H1 (cell line): Measurements from ENCODE around the gene ZNF200. TPM values are rescaled to one million over a fixed set of nuclear protein-coding genes. Genes with fewer than 3 reads are reported as not detected.

ENCODE experiments used
- CTCF ChIA-PET: fragments of 300-600 bp; sonication (Branson Sonifier 250); formaldehyde crosslinking; loops from one replicate; lab custom pipeline; 2021; ENCODE audit not compliant: partially characterized antibody; lab: Charles Lee
- POLR2A ChIA-PET: fragments of 300-600 bp; sonication (Branson Sonifier 250); formaldehyde crosslinking; loops from one replicate; lab custom pipeline; 2021; ENCODE audit warnings: inconsistent platforms; ENCODE audit not compliant: partially characterized antibody; lab: Charles Lee
- DNase-seq, 2 experiments: peaks; one replicate each; pipeline versions ENCODE4 v3.0.0 to v3.0.0-alpha.2; 2010 to 2022; ENCODE audit warnings: low spot score in 2 of 2, low read depth in 1 of 2, mixed read lengths in 1 of 2
- FAIRE-seq: peaks from 2 replicates; lab custom pipeline; 2011; peaks lifted over from hg19 to GRCh38; lab: Jason Lieb, UNC
- H2AFZ ChIP-seq: 2 replicates; pipeline ENCODE4 v1.8.1; 2012; ENCODE audit warnings: low read length, inconsistent platforms
- H2AK5ac ChIP-seq: 2 replicates; pipeline ENCODE4 v1.6.1; 2013; ENCODE audit warnings: low read depth, low read length
- H2BK120ac ChIP-seq: replicated peaks from 2 replicates; pipeline ENCODE3; 2013; ENCODE audit warnings: low read depth, low read length, inconsistent platforms
- H2BK12ac ChIP-seq: 2 replicates; pipeline ENCODE4 v1.6.1; 2013; ENCODE audit warnings: low read depth, low read length
- H2BK15ac ChIP-seq: 2 replicates; pipeline ENCODE4 v1.6.1; 2013; ENCODE audit warnings: low read length
- H2BK20ac ChIP-seq: 2 replicates; pipeline ENCODE4 v1.6.1; 2013; ENCODE audit warnings: low read length
- H2BK5ac ChIP-seq: 2 replicates; pipeline ENCODE4 v1.6.1; 2013; ENCODE audit warnings: low read depth, low read length
- H3K14ac ChIP-seq: 2 replicates; pipeline ENCODE4 v1.6.1; 2013; ENCODE audit warnings: inconsistent platforms; ENCODE audit not compliant: insufficient read length
- H3K18ac ChIP-seq: 2 replicates; pipeline ENCODE4 v1.6.1; 2013; ENCODE audit warnings: low read length; ENCODE audit errors: extremely low read depth
- H3K23ac ChIP-seq: 2 replicates; pipeline ENCODE4 v1.6.1; 2013; ENCODE audit warnings: inconsistent platforms; ENCODE audit not compliant: insufficient read length
- H3K23me2 ChIP-seq: 2 replicates; pipeline ENCODE4 v1.6.1; 2013; ENCODE audit warnings: low read depth, low read length
- H3K27ac ChIP-seq: 2 replicates; pipeline ENCODE4 v1.6.1; 2011; ENCODE audit warnings: low read depth, low read length, inconsistent platforms
- H3K27me3 ChIP-seq, 4 experiments: replicated peaks in 1 of 4; 1 replicate in 1 of 4; 2 replicates in 3 of 4; pipeline versions ENCODE4 v1.6.1 to v1.8.1; 2011 to 2013; ENCODE audit warnings: low read length in 3 of 4, mild to moderate bottlenecking in 3 of 4, inconsistent platforms in 2 of 4, mixed read lengths in 2 of 4, moderate library complexity in 1 of 4; ENCODE audit not compliant: control insufficient read depth in 3 of 4, insufficient read depth in 3 of 4; ENCODE audit errors: extremely low read depth in 1 of 4
- H3K36me3 ChIP-seq, 4 experiments: 2 replicates each; pipeline versions ENCODE4 v1.6.1 to v1.8.1; 2011 to 2013; ENCODE audit warnings: mild to moderate bottlenecking in 4 of 4, low read length in 3 of 4, moderate library complexity in 2 of 4, control low read depth in 1 of 4, inconsistent platforms in 1 of 4; ENCODE audit not compliant: insufficient read depth in 4 of 4, control insufficient read depth in 2 of 4
- H3K4ac ChIP-seq: replicated peaks from 2 replicates; pipeline ENCODE3; 2013; ENCODE audit warnings: low read length, low read depth, mixed read lengths, inconsistent platforms; ENCODE audit not compliant: insufficient read length
- H3K4me1 ChIP-seq, 4 experiments: replicated peaks in 1 of 4; 1 replicate in 1 of 4; 2 replicates in 3 of 4; pipeline versions ENCODE4 v1.6.1 to v1.8.1; 2011 to 2013; ENCODE audit warnings: low read length in 3 of 4, inconsistent platforms in 2 of 4, mixed read lengths in 1 of 4; ENCODE audit not compliant: insufficient read depth in 4 of 4, control insufficient read depth in 3 of 4
- H3K4me2 ChIP-seq, 2 experiments: 2 replicates each; pipeline versions ENCODE4 v1.6.1 to v1.8.1; 2011 to 2013; ENCODE audit warnings: low read depth in 2 of 2, low read length in 2 of 2, control low read depth in 1 of 2, inconsistent platforms in 1 of 2, mild to moderate bottlenecking in 1 of 2; ENCODE audit not compliant: insufficient read depth in 1 of 2
- H3K4me3 ChIP-seq, 4 experiments: fragments of 200-600, 300-600 bp in 1 of 4; sonication (generic), shearing (Covaris generic), sonication (Bioruptor Twin) in 1 of 4; 2 replicates each; pipeline versions ENCODE4 v1.5.1 to v1.8.1; 2011 to 2016; ENCODE audit warnings: low read length in 4 of 4, low read depth in 3 of 4, control low read depth in 2 of 4, inconsistent platforms in 2 of 4, mild to moderate bottlenecking in 2 of 4, mixed read lengths in 1 of 4, moderate library complexity in 1 of 4; ENCODE audit not compliant: insufficient read depth in 2 of 4; ENCODE audit errors: extremely low read depth in 1 of 4
- H3K56ac ChIP-seq: replicated peaks from 2 replicates; pipeline ENCODE3; 2013; ENCODE audit warnings: low read depth, mild to moderate bottlenecking, mixed read lengths, low read length, inconsistent platforms; ENCODE audit not compliant: insufficient read length
- H3K79me1 ChIP-seq: 2 replicates; pipeline ENCODE4 v1.6.1; 2013; ENCODE audit warnings: low read depth, low read length, control low read depth
- H3K79me2 ChIP-seq, 2 experiments: 2 replicates each; pipeline versions ENCODE4 v1.6.1 to v1.8.1; 2012 to 2013; ENCODE audit warnings: low read length in 2 of 2, mild to moderate bottlenecking in 2 of 2, inconsistent platforms in 1 of 2; ENCODE audit not compliant: insufficient read depth in 2 of 2, control insufficient read depth in 1 of 2
- H3K9ac ChIP-seq, 4 experiments: replicated peaks in 1 of 4; 1 replicate in 1 of 4; 2 replicates in 3 of 4; pipeline versions ENCODE4 v1.6.1 to v1.8.1; 2011 to 2013; ENCODE audit warnings: low read depth in 3 of 4, low read length in 3 of 4, control low read depth in 2 of 4, mild to moderate bottlenecking in 2 of 4, moderate library complexity in 2 of 4, inconsistent platforms in 1 of 4; ENCODE audit errors: extremely low read depth in 1 of 4
- H3K9me3 ChIP-seq, 2 experiments: 2 replicates each; pipeline versions ENCODE4 v1.6.1 to v1.8.1; 2012 to 2013; ENCODE audit warnings: mild to moderate bottlenecking in 2 of 2, moderate library complexity in 2 of 2, control low read depth in 1 of 2, inconsistent platforms in 1 of 2, low read depth in 1 of 2, low read length in 1 of 2, mixed read lengths in 1 of 2; ENCODE audit not compliant: insufficient read depth in 2 of 2
- H4K20me1 ChIP-seq, 2 experiments: replicated peaks in 1 of 2; 2 replicates each; pipeline versions ENCODE3 to v1.8.1; 2011 to 2013; ENCODE audit warnings: inconsistent platforms in 2 of 2, low read length in 2 of 2, mild to moderate bottlenecking in 1 of 2; ENCODE audit not compliant: insufficient read depth in 2 of 2, control insufficient read depth in 1 of 2
- H4K5ac ChIP-seq: 2 replicates; pipeline ENCODE4 v1.6.1; 2013; ENCODE audit warnings: low read length, low read depth, mixed read lengths, inconsistent platforms; ENCODE audit not compliant: insufficient read length
- H4K8ac ChIP-seq: 2 replicates; pipeline ENCODE4 v1.8.0; 2013; ENCODE audit warnings: mild to moderate bottlenecking, moderate library complexity, low read length, inconsistent platforms; ENCODE audit not compliant: insufficient read depth; ENCODE audit errors: extremely low read depth
- H4K91ac ChIP-seq: replicated peaks from 2 replicates; pipeline ENCODE3; 2013; ENCODE audit warnings: low read length, mixed read lengths, inconsistent platforms; ENCODE audit not compliant: insufficient read length
- EZH2 ChIP-seq: fragments of 200-600 bp; sonication (generic); IDR thresholded peaks from 2 replicates; pipeline ENCODE4 v1.7.1; 2012; ENCODE audit warnings: low read depth, mild to moderate bottlenecking, moderate library complexity, low read length, inconsistent platforms; ENCODE audit not compliant: severe bottlenecking
- NANOG ChIP-seq: IDR thresholded peaks from 2 replicates; pipeline ENCODE4 v1.6.1; 2011; ENCODE audit warnings: low read length, low read depth, mild to moderate bottlenecking, inconsistent platforms; ENCODE audit not compliant: insufficient read depth, poor library complexity, severe bottlenecking
- TAF7 ChIP-seq: optimal IDR thresholded peaks from 2 replicates; pipeline ENCODE3; 2011; ENCODE audit warnings: low read depth, mild to moderate bottlenecking, inconsistent platforms, low read length, moderate library complexity, borderline replicate concordance
- TBP ChIP-seq: IDR thresholded peaks from 2 replicates; pipeline ENCODE4 v1.6.1; 2011; ENCODE audit warnings: low read depth, low read length, improper control_type of control experiment
- WGBS, 2 experiments: shearing (Covaris generic) in 1 of 2; methylation state at CpG; one replicate each; pipeline versions ENCODE4 v1.1.6 to v1.1.7; 2013 to 2015; ENCODE audit warnings: low lambda C conversion rate in 2 of 2, mixed read lengths in 2 of 2, inconsistent platforms in 1 of 2, low coverage in 1 of 2, missing lambda C conversion rate in 1 of 2; ENCODE audit not compliant: insufficient replicate concordance in 2 of 2, insufficient coverage in 1 of 2, insufficient read length in 1 of 2; ENCODE audit errors: extremely low coverage in 1 of 2, missing lambda C conversion rate in 1 of 2; 5-methylcytosine and 5-hydroxymethylcytosine counted together
- polyA plus RNA-seq, 7 experiments: library from polyadenylated mRNA; depleted of rRNA in 3 of 7; stranded (reverse) in 5 of 7; unstranded in 2 of 7; fragments of >200 nt in 5 of 7; fragments of 200-250 nt in 2 of 7; gene quantifications; 1 replicate in 5 of 7; 2 replicates in 1 of 7; 4 replicates in 1 of 7; pipeline versions ENCODE4 v1.2.1 to v1.2.3, GENCODE V29; 2011 to 2013; ENCODE audit warnings: missing spikeins in 2 of 7, mixed read lengths in 2 of 7
- total RNA-seq: library from RNA; stranded (reverse); fragmentation: NEBNext Ultra II Directional; extraction: Animal tissue kit (Norgen Biotek cat#: 25700); gene quantifications from 2 replicates; pipeline ENCODE4 v1.2.1, GENCODE V29; 2021

ZNF200 gene
- total and polyA plus RNA-seq, 2 of the 8 experiments (the other 6 are each of a cell fraction or from before 2014, with no cell fraction given): 2.7 to 9.9 TPM

DNA sequence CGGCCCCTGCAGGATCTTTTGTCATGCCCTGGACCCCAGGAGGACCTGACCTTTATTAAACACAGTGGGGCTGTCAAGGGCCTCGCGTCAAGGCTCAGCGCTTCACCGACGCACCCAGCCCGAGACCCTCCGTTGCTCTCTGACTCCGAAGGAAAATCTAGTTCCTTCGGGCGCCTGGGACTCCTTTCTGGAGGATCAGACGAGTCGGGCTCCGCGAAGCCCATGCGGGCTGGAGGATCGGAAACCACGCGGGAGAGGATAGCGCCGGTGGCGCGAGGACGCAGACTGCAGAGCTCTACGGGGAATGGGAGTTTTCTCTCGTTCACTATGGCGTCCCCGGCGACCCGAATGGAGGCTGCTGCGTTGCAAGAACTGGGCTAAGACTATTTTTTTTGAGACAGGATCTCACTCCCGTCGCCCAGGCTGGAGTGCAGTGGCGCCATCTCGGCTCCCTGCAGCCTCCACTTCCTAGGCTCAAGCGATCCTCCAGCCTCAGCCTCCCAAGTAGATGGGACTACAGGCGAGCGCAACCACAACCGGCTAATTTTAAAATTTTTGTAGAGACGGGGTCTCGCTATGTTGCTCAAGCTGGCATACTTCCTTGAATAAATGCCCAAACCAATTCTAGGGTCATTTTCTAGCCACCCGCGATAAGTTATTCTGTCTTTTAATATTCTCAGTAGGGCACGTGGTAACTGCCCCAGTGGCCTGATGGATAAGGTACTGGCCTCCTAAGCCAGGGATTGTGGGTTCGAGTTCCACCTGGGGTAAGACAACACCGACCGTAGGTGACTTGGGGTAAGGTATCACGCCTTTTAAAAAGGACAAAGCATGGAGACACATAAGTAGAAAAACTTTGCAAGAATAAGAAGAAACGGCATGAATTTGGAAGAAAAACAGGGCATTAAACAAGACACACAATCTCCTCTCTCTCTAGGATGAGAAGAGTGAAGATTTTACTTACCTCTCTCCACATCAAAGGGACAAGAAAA is 41.4 kb downstream of the ZNF200 start:
- no peak overlapping the region; a peak in 1 of 4 replicates for H3K4me2 ChIP-seq
- no peak overlapping the region for H2BK20ac ChIP-seq
- H3K9ac ChIP-seq: no peak overlapping the region
- no peak overlapping the region for H4K5ac ChIP-seq
- peak; percentile 55; the same call in 1 of the 2 replicates for TF ChIP-seq TBP
- no peak for TF ChIP-seq NANOG
- TF ChIP-seq TAF7: no peak
- no peak for TF ChIP-seq EZH2
- H3K79me2 ChIP-seq: no peaks in the 10 kb centered on the region
- peaks cover 17% of the 10 kb centered on the region for H3K23me2 ChIP-seq
- no peaks in the 10 kb centered on the region for H3K36me3 ChIP-seq
- no peak for FAIRE-seq
- H2BK12ac ChIP-seq: no peak overlapping the region
- H4K8ac ChIP-seq: no peak overlapping the region; the same call in 1 of the 2 replicates
- H3K9me3 ChIP-seq: no peaks in the 10 kb centered on the region; a peak in 1 of 4 replicates
- no peak overlapping the region for H3K23ac ChIP-seq
- no peak overlapping the region for H3K18ac ChIP-seq
- peaks cover 0 to 5% (median 0%) of the 10 kb centered on the region in 4 experiments; a peak in 2 of 7 replicates for H3K4me1 ChIP-seq
- no peaks in the 10 kb centered on the region for H4K20me1 ChIP-seq
- no peak overlapping the region for H3K14ac ChIP-seq
- no peak overlapping the region for H3K4ac ChIP-seq
- H2AK5ac ChIP-seq: no peak overlapping the region
- H2BK15ac ChIP-seq: no peak overlapping the region
- H2AFZ ChIP-seq: no peak overlapping the region
- no peak overlapping the region for H4K91ac ChIP-seq
- H3K4me3 ChIP-seq: no peak overlapping the region
- CTCF ChIA-PET: interaction anchor here (0.7 kb wide), 1 partner anchor 29 kb away, joined by 3 read pairs; no protein-coding TSS in a partner anchor
- DNase-seq: no peak
- peaks cover 5 to 17% (median 14%) of the 10 kb centered on the region in 4 experiments for H3K27me3 ChIP-seq
- H3K27ac ChIP-seq: no peak overlapping the region
- no peaks in the 10 kb centered on the region for H3K79me1 ChIP-seq
- POLR2A ChIA-PET: interaction anchor here (1.6 kb wide), 1 partner anchor 67 kb away, joined by 4 read pairs; no protein-coding TSS in a partner anchor
- no peak overlapping the region for H2BK5ac ChIP-seq
- H2BK120ac ChIP-seq: no peak overlapping the region
- H3K56ac ChIP-seq: no peak overlapping the region
- WGBS, 2 experiments: 92% methylated on average over 49 of the region's 49 CpGs; no CpG with 5 or more reads in 1 of the 2 experiments
